Activated T-cell treated with anti-CD3 and anti-CD28 coated beads, Interleukin-2, amount 50 U/mL, for 24 hours (primary cell): ENCODE measurements around the gene EFCAB11.

ENCODE experiments used
- DNase-seq: peaks from one replicate; pipeline ENCODE4 v3.0.0-alpha.2; 2020
- H3K27ac Mint-ChIP-seq: 2 replicates; pipeline ENCODE4 v1.8.0; 2020; ENCODE audit warnings: mild to moderate bottlenecking, mixed read lengths
- H3K27me3 Mint-ChIP-seq: 2 replicates; pipeline ENCODE4 v1.8.0; 2020; ENCODE audit warnings: mixed read lengths
- H3K36me3 Mint-ChIP-seq: 2 replicates; pipeline ENCODE4 v1.8.0; 2020; ENCODE audit warnings: low read depth, mixed read lengths
- H3K4me1 Mint-ChIP-seq: 2 replicates; pipeline ENCODE4 v1.8.0; 2020; ENCODE audit warnings: low read depth, mixed read lengths
- H3K4me3 Mint-ChIP-seq: 2 replicates; pipeline ENCODE4 v1.8.0; 2020; ENCODE audit warnings: mild to moderate bottlenecking, moderate library complexity, mixed read lengths
- H3K9me3 Mint-ChIP-seq: 2 replicates; pipeline ENCODE4 v1.8.0; 2020; ENCODE audit warnings: mixed read lengths

Gene EFCAB11

DNA sequence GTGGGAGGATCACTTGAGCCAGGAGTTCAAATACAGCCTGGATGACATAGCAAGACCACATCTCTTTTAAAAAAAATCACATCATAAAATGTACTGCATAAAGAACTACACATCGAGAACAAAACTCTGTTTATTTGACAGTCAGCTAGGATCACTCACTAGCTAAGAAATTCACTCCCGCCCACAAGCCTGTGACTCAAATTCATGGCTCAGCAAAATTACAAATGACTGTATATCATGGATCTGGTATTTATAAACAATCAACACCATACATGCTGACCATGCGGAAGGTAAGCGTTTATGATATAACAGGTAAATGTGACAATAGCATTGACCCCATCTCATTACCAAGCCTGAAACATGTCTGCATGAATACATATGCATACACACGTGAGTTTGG lies 206.5 kb downstream of the EFCAB11 start:
- Mint-ChIP-seq H3K4me1 (peaks cover 55% of the 10 kb centered on the region), H3K4me3 (no peak overlapping the region), H3K27ac (no peak overlapping the region), H3K9me3 (peaks cover 14% of the 10 kb centered on the region), H3K27me3 (no peaks in the 10 kb centered on the region), H3K36me3 (no peaks in the 10 kb centered on the region)
- DNase-seq: no peak

DNA sequence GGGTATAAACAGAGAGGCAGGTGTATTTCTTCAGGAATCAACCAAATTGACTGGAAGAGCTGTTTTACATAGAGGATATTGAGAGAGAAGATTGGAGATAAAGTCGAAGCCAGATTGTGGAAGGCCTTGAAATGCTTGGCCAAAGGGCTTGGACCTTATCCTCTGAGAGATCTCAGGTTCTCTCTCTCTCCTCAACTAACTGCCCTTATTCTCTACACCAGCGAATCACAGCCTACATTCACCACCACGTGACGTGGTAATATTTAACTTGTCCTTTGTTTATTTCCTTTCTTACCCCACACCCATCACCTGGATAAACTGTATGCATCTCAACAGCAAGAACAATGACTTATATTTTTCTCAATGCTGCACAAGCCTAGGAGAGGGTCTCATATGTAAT lies 207.4 kb downstream of the EFCAB11 start:
- no peak for DNase-seq
- Mint-ChIP-seq H3K4me1 (peaks cover 51% of the 10 kb centered on the region), H3K9me3 (peaks cover 18% of the 10 kb centered on the region), H3K4me3 (no peak overlapping the region), H3K36me3 (no peaks in the 10 kb centered on the region), H3K27ac (no peak overlapping the region), H3K27me3 (no peaks in the 10 kb centered on the region)

DNA sequence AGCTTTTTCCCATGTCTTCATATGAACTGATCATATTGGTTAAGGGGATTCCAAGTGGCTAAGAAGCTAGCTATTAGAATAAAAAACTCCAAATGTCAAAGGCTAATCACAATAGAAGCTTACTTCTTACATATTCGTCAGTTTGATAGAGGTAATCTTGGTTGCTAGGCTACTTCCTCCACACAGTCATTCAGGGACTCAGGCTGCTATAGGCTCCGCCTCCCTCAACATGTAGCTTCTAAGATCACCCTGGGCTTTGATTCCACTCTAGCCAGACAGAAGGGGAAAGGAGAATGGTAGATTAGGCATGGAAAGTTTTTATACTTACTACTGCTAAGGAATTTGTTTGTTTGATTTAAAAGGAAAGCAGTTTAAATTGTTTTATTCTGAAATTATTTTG lies 207.9 kb downstream of the EFCAB11 start:
- H3K4me3 Mint-ChIP-seq: no peak overlapping the region
- H3K27me3 Mint-ChIP-seq: no peaks in the 10 kb centered on the region
- DNase-seq: no peak
- H3K9me3 Mint-ChIP-seq: peaks cover 18% of the 10 kb centered on the region
- no peaks in the 10 kb centered on the region for H3K36me3 Mint-ChIP-seq
- H3K4me1 Mint-ChIP-seq: peaks cover 46% of the 10 kb centered on the region
- no peak overlapping the region for H3K27ac Mint-ChIP-seq

DNA sequence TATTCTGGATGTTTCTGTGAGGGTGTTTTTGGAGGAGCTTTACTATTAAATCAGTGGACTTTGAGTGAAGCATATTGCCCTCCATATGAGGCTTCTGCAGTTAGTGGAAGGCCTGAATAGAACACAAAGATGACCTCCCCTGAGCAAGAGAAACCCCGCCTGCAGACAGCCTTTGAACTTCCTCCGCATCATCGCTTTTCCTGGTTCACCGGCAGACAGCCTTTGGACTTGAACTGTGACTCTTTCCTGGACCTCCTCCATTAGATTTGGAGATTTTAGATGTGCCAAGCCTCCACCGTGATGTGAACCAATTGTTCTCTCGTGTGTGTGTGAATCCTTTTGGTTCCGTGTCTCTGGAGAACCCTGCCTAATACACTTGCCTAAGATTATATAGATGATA lies 208.4 kb downstream of the EFCAB11 start:
- DNase-seq: no peak
- Mint-ChIP-seq H3K4me1 (peaks cover 41% of the 10 kb centered on the region), H3K4me3 (no peak overlapping the region), H3K36me3 (no peaks in the 10 kb centered on the region), H3K27me3 (no peaks in the 10 kb centered on the region), H3K9me3 (peaks cover 18% of the 10 kb centered on the region), H3K27ac (no peak overlapping the region)
